Right lung (tissue), 10 donors: ENCODE results near the gene EHBP1. TPM values are rescaled to one million over a fixed set of nuclear protein-coding genes. Genes with fewer than 3 reads are reported as not detected.

ENCODE experiments used
- DNase-seq, 2 donors: peaks; one replicate each; pipeline ENCODE4 v3.0.0-alpha.2; 2013
- long read RNA-seq, 8 donors: transcript quantifications; one replicate each; lab custom pipeline, GENCODE V29; 2026
- polyA plus RNA-seq, 5 donors: library from polyadenylated mRNA; unstranded; fragments of 120-200 nt; gene quantifications; one replicate each; pipeline versions ENCODE4 v1.2.1 to v1.2.3, GENCODE V29; 2013; ENCODE audit warnings: inconsistent platforms in 1 of 5, low replicate concordance in 1 of 5; ENCODE audit not compliant: insufficient read length in 5 of 5, insufficient read depth in 1 of 5

EHBP1 gene
- 10 to 100 TPM; 30.5 to 48.4 (median 39.6) TPM for polyA plus RNA-seq
- long read RNA-seq, donor 1, partial matches to known transcripts, result 0 of 7 reads
- long read RNA-seq, donor 1, other reads (novel, unspliced or antisense), result 0 of 7 reads
- long read RNA-seq, donor 2, full-length matches to known transcripts, result 2 of 2 reads
- long read RNA-seq, donor 2, partial matches to known transcripts, result 0 of 2 reads
- long read RNA-seq, donor 2, other reads (novel, unspliced or antisense), result 0 of 2 reads
- long read RNA-seq, donor 3, partial matches to known transcripts, result 0 of 5 reads
- long read RNA-seq, donor 3, other reads (novel, unspliced or antisense), result 0 of 5 reads
- long read RNA-seq, donor 4, partial matches to known transcripts, result 0 of 1 reads
- long read RNA-seq, donor 4, other reads (novel, unspliced or antisense), result 0 of 1 reads
- long read RNA-seq, donor 5, partial matches to known transcripts, result 5 of 9 reads
- long read RNA-seq, donor 5, other reads (novel, unspliced or antisense), result 0 of 9 reads
- long read RNA-seq, donor 6, partial matches to known transcripts, result 0 of 2 reads
- long read RNA-seq, donor 6, other reads (novel, unspliced or antisense), result 0 of 2 reads
- long read RNA-seq, donor 7, partial matches to known transcripts, result 0 of 1 reads
- long read RNA-seq, donor 7, other reads (novel, unspliced or antisense), result 0 of 1 reads
- long read RNA-seq, donor 8, partial matches to known transcripts, result 0 of 1 reads
- long read RNA-seq, donor 8, other reads (novel, unspliced or antisense), result 0 of 1 reads

GRCh38 chr2:62705007-62705829, at the start of gene EHBP1:
TSS of gene EHBP1 (plus strand) at chr2:62705713. CDS start at chr2:62707192, 1,479 bp downstream.
- peak; percentile 99 for DNase-seq

GRCh38 chr2:62657783-62658182, 47.7 kb upstream of the EHBP1 start:
- no peak for DNase-seq

- no peak for DNase-seq
Measured at GRCh38 chr2:62658891-62659290, 46.6 kb upstream of the EHBP1 start.

GRCh38 chr2:62660087-62660486, 45.4 kb upstream of the EHBP1 start:
- DNase-seq, result no peak

GRCh38 chr2:62660582-62661262, 44.8 kb upstream of the EHBP1 start:
- DNase-seq, result no peak

GRCh38 chr2:62661263-62661635, 44.3 kb upstream of the EHBP1 start:
- DNase-seq, result no peak

- DNase-seq, result no peak
Measured at GRCh38 chr2:62662131-62662530, 43.4 kb upstream of the EHBP1 start.

- DNase-seq, result no peak
Measured at GRCh38 chr2:62662554-62662953, 43.0 kb upstream of the EHBP1 start.

GRCh38 chr2:62663411-62663810, 42.1 kb upstream of the EHBP1 start:
- peak; percentile 70 to 76 for DNase-seq

GRCh38 chr2:62663920-62664795, 41.4 kb upstream of the EHBP1 start:
- peak in 1 of 2 donors; percentile 20 for DNase-seq

GRCh38 chr2:62665446-62665845, 40.1 kb upstream of the EHBP1 start:
- DNase-seq, result no peak

GRCh38 chr2:62669180-62669579, 36.3 kb upstream of the EHBP1 start:
- DNase-seq, result no peak

GRCh38 chr2:62672601-62673000, 32.9 kb upstream of the EHBP1 start:
- DNase-seq, result peak in 1 of 2 donors; percentile 13

GRCh38 chr2:62675062-62675461, 30.5 kb upstream of the EHBP1 start:
- no peak for DNase-seq

GRCh38 chr2:62685256-62685655, 20.3 kb upstream of the EHBP1 start:
- DNase-seq, result no peak

- no peak for DNase-seq
Measured at GRCh38 chr2:62686012-62686685, 19.4 kb upstream of the EHBP1 start.

- DNase-seq, result no peak
Measured at GRCh38 chr2:62687636-62688035, 17.9 kb upstream of the EHBP1 start.

- no peak for DNase-seq
Measured at GRCh38 chr2:62688771-62689170, 16.7 kb upstream of the EHBP1 start.

- no peak for DNase-seq
Measured at GRCh38 chr2:62691186-62691585, 14.3 kb upstream of the EHBP1 start.

- DNase-seq, result no peak
Measured at GRCh38 chr2:62692225-62692624, 13.3 kb upstream of the EHBP1 start.
